CD4-positive, alpha-beta T cell treated with Interleukin-6 for 4 hours (primary cell): Measurements from ENCODE around the gene ASB6.

ENCODE experiments used
- DNase-seq: peaks from one replicate; pipeline ENCODE4 v3.0.0-alpha.2; 2020; ENCODE audit warnings: mixed read lengths

Gene ASB6, protein sequence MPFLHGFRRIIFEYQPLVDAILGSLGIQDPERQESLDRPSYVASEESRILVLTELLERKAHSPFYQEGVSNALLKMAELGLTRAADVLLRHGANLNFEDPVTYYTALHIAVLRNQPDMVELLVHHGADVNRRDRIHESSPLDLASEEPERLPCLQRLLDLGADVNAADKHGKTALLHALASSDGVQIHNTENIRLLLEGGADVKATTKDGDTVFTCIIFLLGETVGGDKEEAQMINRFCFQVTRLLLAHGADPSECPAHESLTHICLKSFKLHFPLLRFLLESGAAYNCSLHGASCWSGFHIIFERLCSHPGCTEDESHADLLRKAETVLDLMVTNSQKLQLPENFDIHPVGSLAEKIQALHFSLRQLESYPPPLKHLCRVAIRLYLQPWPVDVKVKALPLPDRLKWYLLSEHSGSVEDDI

DNA sequence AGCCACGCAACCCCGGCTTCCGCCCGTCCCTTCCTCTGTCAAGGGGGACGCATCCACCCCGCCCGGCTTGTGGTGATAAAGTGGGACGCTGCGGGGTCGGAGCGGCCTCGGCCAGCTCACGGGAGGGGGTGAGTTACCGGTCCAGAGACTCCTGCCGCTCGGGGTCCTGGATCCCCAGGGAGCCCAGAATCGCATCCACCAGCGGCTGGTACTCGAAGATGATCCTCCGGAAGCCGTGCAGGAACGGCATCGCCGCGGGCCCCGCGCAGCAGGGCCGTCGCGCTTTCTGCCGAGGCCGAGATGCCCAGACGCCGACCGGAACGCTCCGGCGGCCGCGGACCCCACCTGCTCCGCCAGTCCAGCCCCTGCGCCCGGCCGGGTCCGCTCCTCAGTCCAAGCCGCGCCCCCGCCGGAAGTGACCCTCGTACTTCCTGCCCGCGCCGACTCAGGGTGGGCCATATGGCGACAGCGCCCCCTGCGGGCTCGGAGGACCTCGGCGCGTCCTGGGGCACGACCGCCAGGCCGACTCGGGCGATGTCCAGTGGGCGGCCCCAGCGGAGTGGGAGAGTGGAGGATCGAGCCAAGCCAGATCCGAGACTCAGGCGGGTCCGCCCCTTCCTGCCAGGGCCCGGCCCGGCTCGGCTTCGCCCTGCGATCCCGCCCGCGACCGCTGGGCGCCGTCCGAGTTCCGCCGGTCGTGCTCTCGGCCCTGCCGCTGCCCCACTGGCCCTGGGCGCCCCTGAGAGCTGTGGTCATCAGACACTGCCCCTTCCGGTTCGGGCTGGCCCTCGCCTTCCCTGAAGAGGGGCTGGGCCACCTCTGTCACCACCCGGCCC lies at the start of gene ASB6:
Gene ASB6, minus strand, starts transcription at position 402 of the 836 bp plus-strand sequence. Its CDS starts 152 bp downstream, at position 250.
- peak; percentile 88 for DNase-seq

DNA sequence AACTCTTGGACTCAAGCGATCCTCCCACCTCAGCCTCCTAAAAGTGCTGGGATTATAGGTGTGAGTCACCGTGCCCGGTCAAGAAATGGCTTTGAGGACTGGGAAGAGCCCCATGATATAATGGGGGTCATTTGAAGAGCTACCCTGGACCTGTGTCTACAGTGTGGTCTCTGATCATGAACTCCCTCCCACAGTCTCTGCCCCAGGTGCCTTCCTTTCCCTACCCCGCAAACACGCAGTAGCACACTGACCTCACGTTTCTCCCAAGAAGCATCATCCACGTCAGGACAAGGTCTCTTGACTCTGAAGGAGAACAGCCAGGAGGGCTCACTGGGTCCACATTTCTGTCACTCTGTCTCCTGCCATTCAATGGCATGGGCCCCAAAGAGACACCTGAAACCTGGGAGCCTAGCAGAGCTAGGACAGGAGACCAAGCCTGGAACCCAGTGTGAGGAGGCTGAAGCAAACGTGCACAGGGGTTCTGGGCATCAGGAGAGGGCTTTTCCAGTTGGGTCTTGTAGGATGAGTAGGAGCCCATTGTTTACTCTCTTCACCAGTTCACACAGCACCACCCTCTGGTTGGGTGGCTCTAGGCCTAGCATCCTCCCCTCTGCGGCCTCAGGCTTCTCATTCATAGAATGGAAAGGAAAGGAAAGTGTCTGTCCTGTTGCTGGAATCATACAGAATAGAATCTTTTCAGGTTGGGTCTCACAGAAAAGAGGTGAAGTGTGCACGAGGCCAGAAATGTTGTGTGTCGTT lies 46.5 kb upstream of the ASB6 start:
- DNase-seq, result no peak

DNA sequence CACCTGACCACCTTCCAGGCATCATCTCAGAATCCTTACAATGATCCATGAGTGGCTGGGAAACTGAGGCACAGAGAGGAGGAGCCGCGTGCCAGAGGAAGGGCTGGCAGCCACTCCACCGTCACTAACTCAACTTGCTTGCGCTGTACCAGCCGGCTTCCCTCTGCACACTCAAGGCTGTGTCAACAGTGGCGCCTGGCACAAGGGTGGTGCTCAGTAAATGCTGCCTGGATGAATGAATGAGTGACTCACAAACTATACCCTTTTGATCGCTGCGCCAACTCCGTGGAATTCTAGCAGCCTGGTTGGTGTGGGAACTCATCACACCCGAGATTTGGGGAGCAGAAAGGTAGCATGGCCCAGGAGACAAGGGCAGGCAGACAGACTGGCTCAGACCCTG lies 45.4 kb upstream of the ASB6 start:
- no peak for DNase-seq

DNA sequence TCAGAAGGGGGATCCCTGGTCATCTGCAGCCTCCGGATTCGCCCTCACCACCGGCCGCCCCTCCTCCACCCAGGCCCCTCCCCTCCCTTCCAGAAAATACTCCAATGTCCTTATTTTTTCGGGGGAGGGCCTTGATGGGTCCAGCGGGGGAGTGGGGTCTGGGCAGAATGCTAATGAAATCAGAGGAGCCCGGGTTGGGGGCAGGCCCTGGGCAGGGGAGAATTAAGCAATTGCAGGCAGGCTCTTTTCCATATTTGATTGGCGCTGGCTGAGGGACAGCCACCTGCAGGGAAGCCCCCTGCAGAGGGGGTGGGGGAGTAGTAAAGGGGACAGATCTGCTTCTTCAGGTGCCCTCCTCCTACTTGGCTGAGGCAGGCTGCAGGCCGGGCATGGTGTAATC lies 44.8 kb upstream of the ASB6 start:
- no peak for DNase-seq

DNA sequence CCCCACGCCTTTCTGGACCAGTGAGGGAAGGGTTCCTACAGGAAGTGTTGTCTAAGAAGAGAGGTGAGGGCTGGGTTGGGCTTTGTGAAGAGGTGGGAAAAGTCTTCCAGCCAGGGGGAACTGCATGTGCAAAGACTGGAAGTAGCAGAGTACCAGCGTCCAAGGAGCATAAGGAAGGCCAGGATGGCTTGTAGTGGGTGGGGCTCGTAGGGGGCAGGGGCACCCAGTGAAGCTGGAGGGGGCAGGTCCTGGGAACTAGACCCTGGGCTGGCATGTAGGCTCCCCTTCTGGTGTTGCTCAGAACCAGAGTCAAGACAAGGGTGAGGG lies 43.9 kb upstream of the ASB6 start:
- no peak for DNase-seq

DNA sequence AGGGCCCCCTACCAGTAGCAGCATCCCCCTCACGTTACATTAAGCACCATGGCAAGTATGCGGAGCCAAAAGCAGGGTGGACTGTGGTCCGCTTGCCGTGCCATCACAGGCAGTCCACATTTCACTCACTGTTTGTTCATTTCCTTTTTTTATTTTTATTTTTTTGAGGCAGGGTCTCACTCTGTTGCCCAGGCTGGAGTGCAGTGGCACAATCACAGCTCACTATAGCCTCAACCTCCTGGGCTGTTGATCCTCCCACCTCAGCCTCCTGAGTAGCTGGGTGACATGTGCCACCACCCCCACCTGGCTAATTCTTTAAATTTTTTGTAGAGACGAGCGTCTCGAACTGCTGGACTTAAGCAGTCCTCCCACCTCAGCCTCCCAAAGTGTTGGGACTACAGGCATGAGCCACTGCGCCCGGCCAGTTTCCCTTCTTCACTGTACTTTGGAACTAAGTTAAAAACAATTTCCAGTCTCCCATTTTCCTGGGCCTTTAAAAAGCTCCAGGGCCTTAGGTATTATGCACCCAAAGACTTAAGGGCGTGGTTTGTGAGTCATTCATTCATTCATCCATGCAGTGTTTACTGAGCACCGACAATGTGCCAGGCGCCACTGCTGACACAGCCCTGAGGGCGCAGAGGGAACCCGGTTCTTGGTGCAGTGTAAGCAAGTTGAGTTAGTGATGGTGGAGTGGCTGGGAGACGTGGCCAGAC lies 43.4 kb upstream of the ASB6 start:
- no peak for DNase-seq

DNA sequence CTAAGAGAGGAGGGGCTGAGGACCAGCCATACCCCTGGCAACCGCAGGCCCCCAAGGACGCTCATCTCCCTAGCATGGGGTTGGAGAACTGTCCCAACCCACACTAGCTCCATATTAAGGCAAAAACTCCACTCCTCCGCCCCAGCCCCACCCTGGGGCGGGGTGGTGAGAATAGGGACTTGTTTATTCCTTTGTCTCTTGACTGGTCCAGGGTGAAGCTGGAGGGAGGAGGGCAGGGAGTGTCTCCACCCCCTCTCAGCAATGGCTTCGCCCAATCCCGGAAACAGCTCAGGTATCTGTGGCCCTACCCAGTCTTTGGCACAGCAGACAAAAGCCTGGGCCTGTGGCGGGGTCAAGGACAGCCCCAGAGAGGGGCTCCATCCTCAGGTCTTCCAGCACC lies 40.4 kb upstream of the ASB6 start:
- DNase-seq, result no peak

DNA sequence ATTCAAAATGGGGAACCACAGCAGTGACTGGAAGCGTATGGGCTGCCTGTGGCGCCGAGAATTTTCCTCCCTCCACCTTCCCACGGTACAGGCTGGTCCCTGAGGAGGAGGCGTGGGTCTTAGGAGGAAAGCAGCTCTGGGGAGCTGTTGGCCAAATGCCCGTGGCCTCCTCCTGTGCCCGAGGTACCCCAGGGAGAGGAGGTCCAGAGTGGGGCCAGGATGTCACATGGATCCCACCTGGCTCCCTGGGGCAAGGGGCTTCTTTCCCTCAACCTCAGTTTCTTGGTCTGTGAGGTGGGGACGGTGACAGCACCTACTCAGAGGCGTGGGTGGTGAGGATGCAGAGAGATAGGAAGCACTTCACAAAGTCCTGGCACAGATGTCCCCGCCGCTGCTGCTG lies 40.0 kb upstream of the ASB6 start:
- no peak for DNase-seq

DNA sequence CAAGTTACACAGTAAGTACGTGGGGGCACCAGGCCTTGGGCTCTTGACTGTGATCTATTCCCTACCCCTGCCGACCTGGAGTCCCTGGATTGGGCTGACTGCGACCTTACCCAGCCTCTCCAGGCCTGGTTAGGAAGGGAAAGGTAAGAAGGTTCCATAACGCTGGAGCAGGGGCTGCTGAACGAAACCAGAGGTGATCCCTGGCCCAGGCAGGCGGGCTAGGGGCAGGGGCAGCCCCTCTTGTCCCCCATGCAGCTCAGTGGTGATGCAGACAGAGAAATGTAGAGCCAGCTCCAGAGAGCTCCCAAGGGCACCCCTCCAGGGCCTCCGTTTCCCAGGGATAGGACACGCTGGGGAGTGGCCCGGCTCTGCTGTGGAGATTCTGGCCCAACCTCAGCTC lies 37.6 kb upstream of the ASB6 start:
- no peak for DNase-seq

DNA sequence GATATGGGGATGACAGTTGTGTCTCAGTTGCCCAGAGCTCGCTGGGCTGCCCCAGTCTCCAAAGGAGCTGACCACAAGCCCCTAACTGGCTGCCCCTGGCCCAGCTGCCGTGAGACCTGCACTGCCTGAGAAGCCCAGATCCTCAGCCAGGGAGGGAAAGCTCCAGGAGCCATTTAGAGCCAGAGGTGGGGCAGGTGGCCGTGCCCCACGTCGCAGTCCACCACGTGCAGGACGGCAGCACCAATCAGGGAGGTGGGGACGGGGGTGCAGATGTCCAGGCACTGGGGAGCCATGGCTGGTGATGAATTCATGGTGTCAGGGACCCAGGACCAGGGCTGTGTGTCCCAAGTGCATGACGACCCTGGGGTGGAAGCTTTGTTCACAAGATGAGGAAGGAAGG lies 36.9 kb upstream of the ASB6 start:
- no peak for DNase-seq

DNA sequence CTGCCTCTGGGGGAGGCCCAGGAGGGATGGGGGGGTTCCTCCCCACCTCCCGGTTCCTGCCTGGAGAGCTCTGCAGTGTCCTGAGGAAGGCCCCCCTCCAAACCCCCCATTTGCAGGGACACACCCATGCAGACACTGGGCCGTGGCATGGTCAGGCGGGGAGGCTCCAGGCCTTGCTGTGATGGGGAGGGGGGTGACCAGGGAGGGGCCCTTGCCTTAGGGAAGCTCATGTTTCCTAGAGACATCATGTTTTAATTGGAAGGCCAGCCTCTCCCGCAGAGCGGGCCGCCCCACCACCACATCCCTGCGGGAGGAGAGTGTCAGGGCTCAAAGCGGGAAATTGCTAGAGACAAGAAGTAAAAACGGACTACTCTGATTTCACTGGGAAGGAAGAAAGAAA lies 35.5 kb upstream of the ASB6 start:
- no peak for DNase-seq

DNA sequence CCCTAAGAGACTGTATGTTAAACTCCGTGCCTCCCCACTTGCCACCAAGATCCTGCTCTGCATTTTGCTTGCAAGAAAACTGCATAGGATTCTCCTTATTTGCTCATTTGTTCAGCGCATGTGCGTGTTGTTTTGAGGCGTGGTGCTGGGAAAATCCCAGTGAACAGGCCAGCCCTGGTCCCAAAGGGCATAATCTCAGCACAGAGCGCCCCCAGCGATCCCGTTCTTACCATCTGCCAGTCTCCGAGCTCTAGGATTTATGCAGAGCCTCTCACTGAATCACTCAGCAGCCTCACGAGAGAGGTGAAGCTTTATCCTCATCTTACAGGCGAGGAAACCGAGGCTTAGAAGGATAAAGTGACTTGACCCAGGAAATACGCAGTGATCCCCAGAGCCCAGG lies 35.0 kb upstream of the ASB6 start:
- DNase-seq, result no peak

DNA sequence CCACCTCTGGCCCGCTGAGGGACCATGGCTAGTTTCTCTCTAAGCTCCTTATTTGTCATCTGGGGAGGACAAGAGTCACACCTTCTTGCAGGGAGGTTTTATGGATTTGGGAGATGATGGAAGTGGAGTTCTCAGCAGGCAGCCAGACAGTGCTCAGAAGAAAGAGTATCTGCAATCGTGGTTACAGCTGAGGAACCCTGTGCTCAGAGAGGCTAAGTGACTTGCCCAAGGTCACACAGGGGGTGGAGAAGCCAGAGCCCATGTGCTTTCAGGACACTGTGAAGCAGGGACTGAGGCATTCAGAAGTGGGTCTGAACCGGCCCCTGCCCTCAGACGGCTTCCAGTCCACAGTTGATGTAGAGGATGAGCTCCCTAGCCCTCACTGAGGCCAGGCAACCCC lies 34.3 kb upstream of the ASB6 start:
- no peak for DNase-seq

DNA sequence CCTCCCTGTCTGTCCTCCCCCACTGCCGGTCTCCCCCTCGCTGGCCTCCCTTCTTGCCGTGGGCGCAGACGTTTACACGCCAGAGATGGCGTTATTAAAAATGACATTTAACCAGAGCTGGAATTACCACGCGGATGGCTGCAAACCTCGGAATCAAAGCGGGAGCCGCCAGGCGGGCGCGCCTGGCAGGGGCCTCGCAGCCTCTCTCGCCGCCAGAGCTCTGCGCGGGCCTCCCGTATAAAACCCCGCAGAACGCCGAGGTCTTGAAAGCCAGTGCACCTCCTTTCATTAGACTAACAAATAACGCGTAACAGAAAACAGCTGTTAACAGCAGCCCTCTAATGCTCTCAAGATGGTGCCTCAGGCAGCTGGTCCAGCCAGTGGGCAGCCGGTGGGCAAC lies 33.7 kb upstream of the ASB6 start:
- DNase-seq, result no peak

DNA sequence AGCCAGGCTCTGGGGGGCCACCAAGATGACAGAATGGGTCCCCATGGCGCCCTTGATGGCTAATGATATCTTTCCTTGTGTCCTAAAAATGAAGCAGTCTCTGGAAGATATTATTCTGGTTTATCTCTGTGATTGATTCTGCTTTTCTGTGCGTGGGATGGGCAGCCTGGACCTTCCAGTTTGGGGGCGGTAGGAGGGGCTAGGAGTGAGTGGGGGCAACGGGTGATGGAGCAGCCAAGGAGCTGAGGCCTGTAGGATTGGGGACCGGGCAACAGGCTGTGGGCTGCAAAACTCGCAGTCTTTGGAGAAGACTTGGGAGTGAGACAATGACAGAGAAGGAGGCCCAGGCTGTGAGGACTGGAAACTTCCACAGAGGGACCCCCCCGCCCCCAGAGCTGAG lies 32.3 kb upstream of the ASB6 start:
- no peak for DNase-seq

DNA sequence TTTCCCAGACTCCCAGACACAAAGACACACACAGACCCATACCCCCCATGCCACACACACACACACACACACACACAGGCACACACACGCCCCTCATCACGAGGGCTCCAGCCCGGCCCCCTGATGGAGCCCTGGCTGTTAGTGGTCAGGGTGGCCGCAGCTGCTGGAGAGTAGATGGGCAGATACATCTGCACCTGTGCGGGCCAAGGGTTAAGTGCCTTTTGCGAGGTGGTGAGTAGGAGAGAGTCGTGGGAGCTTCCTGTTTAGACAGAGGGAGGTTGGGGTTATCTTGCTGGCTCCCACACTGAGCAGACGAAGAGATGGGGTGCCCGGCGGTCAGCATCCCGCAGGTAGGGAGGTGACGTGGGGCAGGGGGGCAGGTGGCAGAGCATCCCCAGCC lies 31.7 kb upstream of the ASB6 start:
- DNase-seq, result no peak

DNA sequence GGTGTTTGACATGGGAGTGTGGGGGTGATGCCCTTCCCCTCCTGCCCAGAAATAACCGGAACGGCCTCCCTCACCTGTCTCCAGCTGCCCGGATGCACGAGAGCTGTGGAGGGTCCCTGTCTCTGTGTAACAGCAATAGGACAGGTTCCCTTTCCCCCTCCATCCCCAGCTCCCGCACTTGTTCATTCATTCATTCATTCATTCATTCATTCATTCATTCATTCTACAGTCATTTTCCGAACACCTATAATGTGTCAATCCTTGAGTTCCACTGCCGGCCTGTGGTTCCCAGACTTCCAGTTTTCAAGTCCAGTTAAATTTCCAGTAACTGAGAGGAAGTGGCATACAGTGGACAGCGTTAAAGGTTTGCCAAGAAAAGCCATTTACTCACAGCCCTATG lies 30.8 kb upstream of the ASB6 start:
- no peak for DNase-seq

DNA sequence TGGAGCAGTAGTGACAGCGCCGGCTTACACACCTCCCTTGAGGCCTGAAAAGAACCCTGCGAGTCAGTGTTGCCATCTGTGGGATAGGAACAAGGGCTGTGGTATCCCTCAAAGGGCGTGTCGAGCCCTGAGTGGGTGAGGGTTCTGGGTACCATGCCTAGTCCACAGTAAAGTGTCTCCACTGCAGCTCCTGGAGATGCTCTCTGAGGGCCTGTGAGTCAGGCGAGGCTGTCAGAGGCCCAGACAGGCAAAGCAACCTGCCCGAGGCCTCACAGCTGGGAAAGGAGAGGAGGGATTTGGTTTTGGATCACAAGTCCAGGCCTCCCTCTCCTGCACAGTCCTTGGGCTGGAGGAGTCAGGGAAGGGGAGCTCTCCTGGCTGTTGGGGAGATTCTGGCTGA lies 29.6 kb upstream of the ASB6 start:
- DNase-seq, result no peak

DNA sequence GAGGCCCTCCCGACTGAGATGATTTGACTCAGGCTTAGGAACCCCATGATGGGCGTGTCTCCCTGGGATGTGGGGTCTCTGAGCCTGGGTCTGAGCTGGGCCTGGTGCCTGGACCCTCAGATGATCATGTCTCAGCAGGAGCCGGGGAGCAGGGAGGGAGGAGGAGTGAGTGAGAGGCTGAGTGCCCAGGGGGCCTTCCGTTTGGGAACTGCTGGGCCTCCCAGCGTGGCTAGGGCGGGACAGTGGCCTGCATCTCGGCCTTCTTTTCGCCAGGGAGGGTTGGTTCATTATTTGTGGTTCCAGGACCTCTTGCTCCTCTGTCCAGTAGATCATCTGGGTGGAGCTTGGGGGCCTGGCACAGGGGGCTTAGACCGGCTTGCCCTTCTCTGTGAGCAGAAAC lies 29.1 kb upstream of the ASB6 start:
- DNase-seq, result no peak

DNA sequence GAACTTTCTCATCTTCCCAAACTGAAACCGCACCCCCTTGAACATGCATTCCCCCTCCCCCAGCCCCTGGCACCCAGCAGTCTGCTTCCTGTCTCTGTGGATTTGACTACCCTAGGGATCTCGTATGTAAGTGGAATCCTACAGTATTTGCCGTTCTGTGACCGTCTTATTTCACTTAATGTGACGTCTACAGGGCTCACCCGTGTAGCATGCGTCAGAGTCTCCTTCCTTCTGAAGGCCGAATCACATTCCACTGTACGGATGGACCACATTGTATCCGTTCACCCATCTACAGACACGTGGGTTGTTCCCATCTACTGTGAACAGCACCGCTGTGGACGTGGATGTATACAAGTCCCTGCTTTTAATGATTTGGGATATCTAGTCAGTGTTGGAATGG lies 28.0 kb upstream of the ASB6 start:
- no peak for DNase-seq

DNA sequence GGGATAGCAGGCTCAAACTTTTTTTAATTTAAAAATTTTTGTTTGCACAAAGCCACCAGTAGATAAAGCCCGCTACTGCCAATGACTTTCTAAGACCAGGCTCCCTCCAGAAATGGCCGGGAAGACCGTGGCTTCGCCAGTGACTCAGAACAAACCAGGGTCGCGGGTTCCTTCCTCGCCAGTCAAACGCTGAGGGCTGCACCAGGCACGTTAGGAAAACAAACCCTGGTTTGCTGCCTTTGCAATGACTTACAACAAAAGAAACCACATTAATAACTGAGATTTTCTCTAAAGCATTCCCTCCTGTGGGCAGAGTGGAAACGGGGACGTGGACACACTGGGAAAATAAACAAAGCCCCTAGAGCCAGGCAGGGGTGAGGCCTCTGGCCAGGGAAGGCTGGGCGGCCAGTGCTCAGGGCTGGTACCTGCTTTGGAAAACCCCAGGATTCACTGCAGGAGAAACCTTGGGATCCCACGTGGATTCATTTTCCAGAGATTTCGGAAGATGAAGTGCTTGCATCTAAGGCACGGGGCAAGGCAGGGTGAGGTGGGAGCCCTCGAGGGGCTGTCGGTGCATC lies 27.3 kb upstream of the ASB6 start:
- no peak for DNase-seq

DNA sequence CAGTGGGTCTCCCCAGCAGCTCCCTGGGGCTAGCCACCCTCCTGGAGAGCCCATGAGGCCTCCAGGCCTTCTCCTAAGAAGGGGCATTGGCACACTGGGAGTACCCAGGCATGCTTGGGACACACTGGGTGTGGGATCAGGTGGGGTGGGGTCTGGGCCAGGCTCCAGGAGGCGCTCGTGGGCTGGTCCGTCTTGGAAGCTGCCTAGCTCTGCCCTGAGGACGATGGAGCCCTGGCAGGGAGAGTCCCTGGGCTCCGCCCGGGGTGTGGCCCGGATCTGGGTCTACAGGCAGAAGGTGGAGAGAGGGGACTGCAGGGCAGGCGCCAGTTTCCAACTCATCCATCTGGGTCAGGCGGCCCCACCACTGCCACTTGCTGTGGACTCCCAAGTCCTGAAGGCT lies 25.9 kb upstream of the ASB6 start:
- no peak for DNase-seq

DNA sequence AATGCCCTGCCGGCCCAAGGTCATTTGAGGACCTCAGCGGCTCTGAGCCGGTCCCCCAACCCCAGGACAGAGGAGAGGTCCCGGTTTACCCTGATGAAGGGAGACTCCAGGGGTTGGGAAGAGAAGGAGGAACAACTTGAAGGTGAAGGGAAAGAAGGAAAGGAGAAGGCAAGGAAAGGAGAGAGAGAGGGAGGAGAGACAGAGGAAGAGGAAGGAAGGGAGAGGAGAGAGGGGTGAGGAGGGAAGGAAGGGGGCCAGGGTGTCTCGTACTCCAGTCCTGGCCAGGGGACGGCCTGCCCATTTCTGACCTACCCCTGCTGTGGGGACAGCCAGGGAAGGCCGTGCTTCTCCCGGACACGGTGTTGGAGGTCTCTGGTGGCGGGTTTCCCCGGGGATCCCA lies 25.4 kb upstream of the ASB6 start:
- no peak for DNase-seq
